HG02938 (cell line): ENCODE data around the gene BMPR1B.
"Not testable (repeated sequence)": the region's sequence is repeated elsewhere in the genome, so short reads cannot be mapped to it uniquely, and the experiment has no call there.

Experiments
- ATAC-seq: cut with Tn5 transposase; IDR thresholded peaks from one replicate; pipeline ENCODE4 v1.9.1; 2021; ENCODE audit warnings: mild to moderate bottlenecking, moderate library complexity; ENCODE audit not compliant: unreplicated experiment

BMPR1B gene

GRCh38 chr4:94831607-94832006 is 73.9 kb downstream of the BMPR1B start:
- ATAC-seq = no peak

- not testable (repeated sequence) for ATAC-seq
Measured at GRCh38 chr4:94832329-94832728, 74.6 kb downstream of the BMPR1B start.

- ATAC-seq = no peak
Measured at GRCh38 chr4:94833394-94833793, 75.6 kb downstream of the BMPR1B start.

- no peak for ATAC-seq
Measured at GRCh38 chr4:94834501-94834900, 76.7 kb downstream of the BMPR1B start.

- not testable (repeated sequence) for ATAC-seq
Measured at GRCh38 chr4:94841166-94841863, 83.6 kb downstream of the BMPR1B start.

- ATAC-seq = no peak
Measured at GRCh38 chr4:94841864-94842221, 84.1 kb downstream of the BMPR1B start.

- ATAC-seq = no peak
Measured at GRCh38 chr4:94843216-94843615, 85.5 kb downstream of the BMPR1B start.

- ATAC-seq = no peak
Measured at GRCh38 chr4:94848326-94848725, 90.6 kb downstream of the BMPR1B start.

- ATAC-seq = no peak
Measured at GRCh38 chr4:94849901-94850300, 92.1 kb downstream of the BMPR1B start.

- no peak for ATAC-seq
Measured at GRCh38 chr4:94852616-94853015, 94.9 kb downstream of the BMPR1B start.

GRCh38 chr4:94856030-94856429 is 98.3 kb downstream of the BMPR1B start:
- ATAC-seq = no peak

GRCh38 chr4:94870146-94870545 is 112.4 kb downstream of the BMPR1B start:
- no peak for ATAC-seq

- no peak for ATAC-seq
Measured at GRCh38 chr4:94871644-94872305, 114.0 kb downstream of the BMPR1B start.

GRCh38 chr4:94877973-94878372 is 120.2 kb downstream of the BMPR1B start:
- ATAC-seq = no peak

GRCh38 chr4:94880956-94881355 is 123.2 kb downstream of the BMPR1B start:
- ATAC-seq = no peak

- no peak for ATAC-seq
Measured at GRCh38 chr4:94882756-94883155, 125.0 kb downstream of the BMPR1B start.

- ATAC-seq = no peak
Measured at GRCh38 chr4:94887027-94887426, 129.3 kb downstream of the BMPR1B start.

- no peak for ATAC-seq
Measured at GRCh38 chr4:94889523-94889922, 131.8 kb downstream of the BMPR1B start.

GRCh38 chr4:94889946-94890345 is 132.2 kb downstream of the BMPR1B start:
- ATAC-seq = no peak

- ATAC-seq = no peak
Measured at GRCh38 chr4:94890579-94890978, 132.8 kb downstream of the BMPR1B start.

- no peak for ATAC-seq
Measured at GRCh38 chr4:94892051-94892450, 134.3 kb downstream of the BMPR1B start.

GRCh38 chr4:94895081-94895480 is 137.3 kb downstream of the BMPR1B start:
- no peak for ATAC-seq

- no peak for ATAC-seq
Measured at GRCh38 chr4:94897023-94897422, 139.3 kb downstream of the BMPR1B start.
